HG02852 (cell line): ENCODE data around the gene TRIP12.
"Not testable (repeated sequence)": the region's sequence is repeated elsewhere in the genome, so short reads cannot be mapped to it uniquely, and the experiment has no call there.

Source experiments
- ATAC-seq: cut with Tn5 transposase; IDR thresholded peaks from one replicate; pipeline ENCODE4 v1.9.1; 2021; ENCODE audit warnings: mild to moderate bottlenecking, moderate library complexity; ENCODE audit not compliant: unreplicated experiment

The TRIP12 gene

GRCh38 chr2:229835596-229836283 is 86.1 kb downstream of the TRIP12 start:
- ATAC-seq, result no peak

GRCh38 chr2:229834368-229834767 is 87.4 kb downstream of the TRIP12 start:
- ATAC-seq, result not testable (repeated sequence)

GRCh38 chr2:229832510-229832898 is 89.3 kb downstream of the TRIP12 start:
- no peak for ATAC-seq

GRCh38 chr2:229831805-229832509 is 89.9 kb downstream of the TRIP12 start:
- no peak for ATAC-seq

- ATAC-seq, result no peak
Measured at GRCh38 chr2:229825476-229825875, 96.3 kb downstream of the TRIP12 start.

- ATAC-seq, result no peak
Measured at GRCh38 chr2:229821316-229821715, 100.5 kb downstream of the TRIP12 start.

GRCh38 chr2:229818230-229818629 is 103.6 kb downstream of the TRIP12 start:
- ATAC-seq, result no peak

- ATAC-seq, result no peak
Measured at GRCh38 chr2:229815858-229816257, 106.0 kb downstream of the TRIP12 start.

- no peak for ATAC-seq
Measured at GRCh38 chr2:229815342-229815741, 106.5 kb downstream of the TRIP12 start.

GRCh38 chr2:229810786-229811185 is 111.0 kb downstream of the TRIP12 start:
- ATAC-seq, result no peak

- no peak for ATAC-seq
Measured at GRCh38 chr2:229805559-229805958, 116.2 kb downstream of the TRIP12 start.

GRCh38 chr2:229802785-229803184 is 119.0 kb downstream of the TRIP12 start:
- ATAC-seq, result no peak

GRCh38 chr2:229800997-229801754 is 120.6 kb downstream of the TRIP12 start:
- ATAC-seq, result peak; percentile 62

GRCh38 chr2:229798446-229799155 is 123.2 kb downstream of the TRIP12 start:
- ATAC-seq, result no peak

- ATAC-seq, result no peak
Measured at GRCh38 chr2:229795058-229795457, 126.8 kb downstream of the TRIP12 start.

GRCh38 chr2:229794636-229795035 is 127.2 kb downstream of the TRIP12 start:
- no peak for ATAC-seq

- not testable (repeated sequence) for ATAC-seq
Measured at GRCh38 chr2:229786289-229786688, 135.5 kb downstream of the TRIP12 start.

GRCh38 chr2:229784791-229785190 is 137.0 kb downstream of the TRIP12 start:
- ATAC-seq, result no peak

GRCh38 chr2:229783108-229783721 is 138.6 kb downstream of the TRIP12 start:
- peak; percentile 53 for ATAC-seq

- ATAC-seq, result no peak
Measured at GRCh38 chr2:229780856-229781773, 140.7 kb downstream of the TRIP12 start.
